Measurements from ENCODE around the gene IL17RE.
A peak's percentile ranks its signal among the peaks of the same experiment; 100 is the strongest.

Gene IL17RE

DNA sequence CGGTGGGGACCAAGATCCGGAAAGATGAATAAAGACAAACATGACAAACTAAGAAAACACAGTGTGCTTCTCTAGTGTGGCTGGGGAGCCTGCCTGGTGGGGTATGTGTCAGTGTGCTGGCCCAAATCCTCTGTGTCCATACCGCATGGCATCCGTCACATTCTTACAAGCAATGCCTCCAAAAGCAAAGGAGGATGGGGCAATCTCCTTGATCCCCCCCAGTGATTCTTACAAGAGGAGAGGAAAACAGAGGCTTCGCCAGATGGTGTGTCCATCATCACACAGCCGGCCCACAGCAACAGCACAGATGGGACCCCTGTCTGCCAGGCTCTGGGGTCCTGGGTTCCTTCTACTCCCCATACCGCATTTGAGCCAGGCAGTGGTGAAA lies 13.7 kb downstream of the IL17RE start:
- no CpG with 5 or more reads among the region's 7 CpGs for WGBS, 2 donors (ENCODE audit: extremely low coverage in 2 of 2, insufficient read length in 2 of 2, insufficient replicate concordance in 1 of 2)
- Histone ChIP-seq H2BK5ac (ENCODE audit: low read length) (no peak overlapping the region), H3K79me1 (ENCODE audit: low read depth, low read length) (no peaks in the 10 kb centered on the region), H3K27ac (replicated peaks; ENCODE audit: low read length) (no peak overlapping the region), H3K4ac (ENCODE audit: low read length) (peak overlapping the region; percentile 1), H2BK12ac (ENCODE audit: low read length) (peak overlapping the region; percentile 14), H3K4me1 (ENCODE audit: control insufficient read depth in 2 of 2, insufficient read depth in 1 of 2, low read depth in 1 of 2, low read length in 2 of 2) (peaks cover 12 to 17% of the 10 kb centered on the region in 2 donors), H3K36me3 (replicated peaks in 1 of 2; ENCODE audit: control insufficient read depth in 2 of 2, insufficient read depth in 2 of 2, low read length in 2 of 2) (no peaks in the 10 kb centered on the region), H2AK5ac (ENCODE audit: low read depth, low read length) (peak overlapping the region; percentile 76), H3K4me2 (ENCODE audit: insufficient read depth, low read length, poor library complexity, severe bottlenecking) (no peak overlapping the region), H3K4me3 (ENCODE audit: low read length in 2 of 2) (no peak overlapping the region), H2BK120ac (ENCODE audit: low read depth, low read length) (peak overlapping the region; percentile 9), H3K9me3 (replicated peaks in 1 of 2; ENCODE audit: control insufficient read depth in 2 of 2, insufficient read depth in 1 of 2, low read depth in 1 of 2, low read length in 2 of 2) (peaks cover 0 to 2% of the 10 kb centered on the region in 2 donors), H3K27me3 (ENCODE audit: control insufficient read depth in 3 of 3, insufficient read depth in 3 of 3, low read depth in 1 of 3, low read length in 3 of 3) (peaks cover 0 to 15% (median 0%) of the 10 kb centered on the region in 3 experiments), H4K91ac (ENCODE audit: low read depth, low read length, poor library complexity) (no peak overlapping the region), H3K18ac (ENCODE audit: low read length) (no peak overlapping the region), H2AFZ (ENCODE audit: low read length) (peak overlapping the region; percentile 95), H3K23ac (ENCODE audit: low read depth, low read length, poor library complexity) (peak overlapping the region; percentile 16), H4K8ac (ENCODE audit: low read depth, low read length) (no peak overlapping the region), H2BK15ac (ENCODE audit: low read length) (peak overlapping the region; percentile 82), H3K9ac (ENCODE audit: low read depth, low read length, poor library complexity) (peak overlapping the region; percentile 50), H3K14ac (ENCODE audit: low read length) (no peak overlapping the region)
- DNase-seq (ENCODE audit: low spot score): no peak

GRCh38 chr3:9916734-9917680 lies 14.4 kb downstream of the IL17RE start, which contains the start of gene IL17RC:
Gene IL17RC (plus strand): TSS chr3:9917098. CDS start chr3:9917316, 218 bp downstream.
- H3K4me1 ChIP-seq (ENCODE audit: control insufficient read depth in 2 of 2, insufficient read depth in 1 of 2, low read depth in 1 of 2, low read length in 2 of 2): peaks cover 12 to 17% of the 10 kb centered on the region in 2 donors
- no peaks in the 10 kb centered on the region for H3K36me3 ChIP-seq (replicated peaks in 1 of 2; ENCODE audit: control insufficient read depth in 2 of 2, insufficient read depth in 2 of 2, low read length in 2 of 2)
- no peak within 1 kb of the TSS for H3K14ac ChIP-seq (ENCODE audit: low read length)
- H2BK15ac ChIP-seq (ENCODE audit: low read length): peak within 1 kb of the TSS; percentile 82
- peak within 1 kb of the TSS; percentile 95 for H3K4me2 ChIP-seq (ENCODE audit: insufficient read depth, low read length, poor library complexity, severe bottlenecking)
- WGBS, 2 donors (ENCODE audit: extremely low coverage in 2 of 2, insufficient read length in 2 of 2, insufficient replicate concordance in 1 of 2): no CpG with 5 or more reads among the region's 19 CpGs
- H3K79me1 ChIP-seq (ENCODE audit: low read depth, low read length): no peaks in the 10 kb centered on the region
- no peak within 1 kb of the TSS for H3K27ac ChIP-seq (replicated peaks; ENCODE audit: low read length)
- DNase-seq (ENCODE audit: low spot score): no peak
- peak within 1 kb of the TSS; percentile 41 to 82 for H3K4me3 ChIP-seq (ENCODE audit: low read length in 2 of 2)
- H2AFZ ChIP-seq (ENCODE audit: low read length): peak within 1 kb of the TSS; percentile 95
- H2BK5ac ChIP-seq (ENCODE audit: low read length): peak within 1 kb of the TSS; percentile 61
- peaks cover 0 to 15% (median 0%) of the 10 kb centered on the region in 3 experiments for H3K27me3 ChIP-seq (ENCODE audit: control insufficient read depth in 3 of 3, insufficient read depth in 3 of 3, low read depth in 1 of 3, low read length in 3 of 3)
- H3K18ac ChIP-seq (ENCODE audit: low read length): peak within 1 kb of the TSS; percentile 99
- no peak within 1 kb of the TSS for H4K91ac ChIP-seq (ENCODE audit: low read depth, low read length, poor library complexity)
- peak within 1 kb of the TSS; percentile 50 for H2BK12ac ChIP-seq (ENCODE audit: low read length)
- H4K8ac ChIP-seq (ENCODE audit: low read depth, low read length): peak within 1 kb of the TSS; percentile 56
- H3K9ac ChIP-seq (ENCODE audit: low read depth, low read length, poor library complexity): peak within 1 kb of the TSS; percentile 87
- peak within 1 kb of the TSS; percentile 85 for H3K4ac ChIP-seq (ENCODE audit: low read length)
- peak within 1 kb of the TSS; percentile 16 for H3K23ac ChIP-seq (ENCODE audit: low read depth, low read length, poor library complexity)
- peak within 1 kb of the TSS; percentile 9 for H2BK120ac ChIP-seq (ENCODE audit: low read depth, low read length)
- peak within 1 kb of the TSS; percentile 76 for H2AK5ac ChIP-seq (ENCODE audit: low read depth, low read length)
- peaks cover 0 to 2% of the 10 kb centered on the region in 2 donors for H3K9me3 ChIP-seq (replicated peaks in 1 of 2; ENCODE audit: control insufficient read depth in 2 of 2, insufficient read depth in 1 of 2, low read depth in 1 of 2, low read length in 2 of 2)

DNA sequence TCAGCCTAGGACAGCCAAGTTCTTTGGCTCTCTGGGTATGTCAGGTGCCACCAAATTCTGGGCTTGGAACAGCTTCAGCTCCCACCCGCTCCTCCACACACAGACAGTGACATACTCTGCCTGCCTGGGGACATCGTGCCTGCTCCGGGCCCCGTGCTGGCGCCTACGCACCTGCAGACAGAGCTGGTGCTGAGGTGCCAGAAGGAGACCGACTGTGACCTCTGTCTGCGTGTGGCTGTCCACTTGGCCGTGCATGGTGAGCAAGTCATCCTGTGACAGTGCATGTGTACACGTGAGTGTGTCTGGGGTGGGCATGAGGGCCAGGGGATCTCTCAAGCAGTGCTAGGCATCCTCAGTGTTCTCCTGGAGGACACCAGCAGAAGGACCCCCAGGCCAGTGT lies 15.2 kb downstream of the IL17RE start:
- Histone ChIP-seq H2BK15ac (ENCODE audit: low read length) (peak overlapping the region; percentile 45), H3K9ac (ENCODE audit: low read depth, low read length, poor library complexity) (no peak overlapping the region), H3K4ac (ENCODE audit: low read length) (peak overlapping the region; percentile 85), H3K27ac (replicated peaks; ENCODE audit: low read length) (no peak overlapping the region), H2AFZ (ENCODE audit: low read length) (peak overlapping the region; percentile 95), H4K91ac (ENCODE audit: low read depth, low read length, poor library complexity) (no peak overlapping the region), H4K8ac (ENCODE audit: low read depth, low read length) (peak overlapping the region; percentile 56), H2BK12ac (ENCODE audit: low read length) (peak overlapping the region; percentile 50), H3K14ac (ENCODE audit: low read length) (peak overlapping the region; percentile 47), H2BK5ac (ENCODE audit: low read length) (peak overlapping the region; percentile 61), H3K4me2 (ENCODE audit: insufficient read depth, low read length, poor library complexity, severe bottlenecking) (no peak overlapping the region), H3K23ac (ENCODE audit: low read depth, low read length, poor library complexity) (no peak overlapping the region), H3K79me1 (ENCODE audit: low read depth, low read length) (no peaks in the 10 kb centered on the region), H2BK120ac (ENCODE audit: low read depth, low read length) (no peak overlapping the region), H2AK5ac (ENCODE audit: low read depth, low read length) (peak overlapping the region; percentile 20), H3K18ac (ENCODE audit: low read length) (no peak overlapping the region), H3K36me3 (replicated peaks in 1 of 2; ENCODE audit: control insufficient read depth in 2 of 2, insufficient read depth in 2 of 2, low read length in 2 of 2) (no peaks in the 10 kb centered on the region), H3K4me1 (ENCODE audit: control insufficient read depth in 2 of 2, insufficient read depth in 1 of 2, low read depth in 1 of 2, low read length in 2 of 2) (peaks cover 12 to 17% of the 10 kb centered on the region in 2 donors), H3K9me3 (replicated peaks in 1 of 2; ENCODE audit: control insufficient read depth in 2 of 2, insufficient read depth in 1 of 2, low read depth in 1 of 2, low read length in 2 of 2) (no peaks in the 10 kb centered on the region), H3K27me3 (ENCODE audit: control insufficient read depth in 3 of 3, insufficient read depth in 3 of 3, low read depth in 1 of 3, low read length in 3 of 3) (peaks cover 0 to 15% (median 0%) of the 10 kb centered on the region in 3 experiments), H3K4me3 (ENCODE audit: low read length in 2 of 2) (no peak overlapping the region)
- no peak for DNase-seq (ENCODE audit: low spot score)
- WGBS, 2 donors (ENCODE audit: extremely low coverage in 2 of 2, insufficient read length in 2 of 2, insufficient replicate concordance in 1 of 2): no CpG with 5 or more reads among the region's 10 CpGs

All from neuronal stem cell (in vitro differentiated cells).